Pancreas (tissue), 10 donors: ENCODE results near the gene MGAM2. TPM values are rescaled to one million over a fixed set of nuclear protein-coding genes. Genes with fewer than 3 reads are reported as not detected.

Experiments used
- ATAC-seq, 4 donors: fragments of 200-7000 bp; cut with Tn5 transposase; one replicate each; pipeline versions ENCODE4 v1.8.0 to v1.9.1; 2020; ENCODE audit warnings: mild to moderate bottlenecking in 4 of 4, moderate library complexity in 4 of 4
- DNase-seq, 6 donors: peaks; one replicate each; pipeline ENCODE4 v3.0.0-alpha.2; 2020
- FAIRE-seq: peaks from 2 replicates; lab custom pipeline; 2012; peaks lifted over from hg19 to GRCh38; lab: Jason Lieb, UNC
- H3K27ac ChIP-seq, 4 donors: fragments of 200-600 bp; sonication (generic); 1 replicate in 3 of 4; 2 replicates in 1 of 4; pipeline versions ENCODE4 v1.5.0 to v1.8.0; 2020
- H3K27me3 ChIP-seq, 4 donors: fragments of 200-600 bp; one replicate each; pipeline ENCODE4 v1.8.0; 2021
- H3K36me3 ChIP-seq, 3 donors: fragments of 200-600 bp; sonication (generic) in 1 of 3; one replicate each; pipeline versions ENCODE4 v1.5.0 to v1.8.0; 2020 to 2021
- H3K4me1 ChIP-seq, 3 donors: fragments of 200-600 bp; one replicate each; pipeline ENCODE4 v1.8.0; 2021
- H3K4me3 ChIP-seq, 4 donors: fragments of 200-600 bp; sonication (generic) in 2 of 4; one replicate each; pipeline versions ENCODE4 v1.5.0 to v1.8.0; 2020 to 2021
- H3K9me3 ChIP-seq, 4 donors: fragments of 200-600 bp; one replicate each; pipeline ENCODE4 v1.8.0; 2021
- CTCF ChIP-seq, 4 donors: fragments of 200-600 bp; sonication (generic) in 3 of 4; IDR thresholded peaks; one replicate each; pipeline versions ENCODE4 v1.5.0 to v1.8.0; 2021; ENCODE audit warnings: antibody characterized with exemption in 4 of 4
- WGBS, 2 donors: extraction: QIAGEN DNeasy Blood & Tissue Kit; methylation state at CpG; one replicate each; pipeline ENCODE4 v1.1.7; 2013; 5-methylcytosine and 5-hydroxymethylcytosine counted together
- intact Hi-C, 3 donors: fragments of 100-400 bp; cut with DNase I; formaldehyde crosslinking; loops; one replicate each; pipeline versions ENCODE4 v1.11.1 to v1.14.2; 2022
- polyA plus RNA-seq, 2 donors: library from polyadenylated mRNA; stranded (reverse); fragments of 200-250 nt; gene quantifications; one replicate each; pipeline ENCODE4 v1.2.3, GENCODE V29; 2013
- total RNA-seq, 6 donors: library from RNA; stranded (reverse); fragmentation: NEBNext Ultra II Directional in 4 of 6; extraction: Animal tissue kit (Norgen Biotek cat#: 25700) in 4 of 6; gene quantifications; one replicate each; pipeline versions ENCODE4 v1.2.1 to v1.2.4, GENCODE V29; 2021 to 2023
- donor health status: healthy with polysubstance abuse.
- donor health status: DM: no; HTN: no; CAD: no; lungs with moderate emphysema.
- donor health status: DM: no; HTN: no; CAD: no.
- donor health status: control.
- donor health status: control.
- donor health status: Bipolar disorder and iron deficiency.
- donor health status: DM: yes; HTN: yes; CAD: no.
- donor health status: DM: no; HTN: no; CAD: no.
- donor health status: DM: no; HTN: no; CAD: no.
- donor health status: DM: yes; HTN: yes; CAD: no.

The MGAM2 gene
- total and polyA plus RNA-seq, 8 donors, result 1.3 to 28.3 (median 9.5) TPM

GRCh38 chr7:142104550-142105527, 6.7 kb upstream of the MGAM2 start:
- no peaks in the 10 kb centered on the region for H3K4me1 ChIP-seq
- intact Hi-C loops, result no loop called here
- no peak for FAIRE-seq
- ATAC-seq, result peak in 3 of 4 donors; percentile 60 to 88 (median 85)
- H3K9me3 ChIP-seq, result no peaks in the 10 kb centered on the region
- H3K27me3 ChIP-seq, result no peaks in the 10 kb centered on the region
- no peak overlapping the region for H3K4me3 ChIP-seq
- H3K27ac ChIP-seq, result peak overlapping the region in 2 of 4 donors; percentile 33 to 51
- no peak for TF ChIP-seq CTCF (IDR thresholded peaks at IDR 0.05)
- no peaks in the 10 kb centered on the region for H3K36me3 ChIP-seq
- DNase-seq, result peak in 1 of 6 donors; percentile 23
- WGBS, 2 donors, result 59 to 64% methylated on average over 6 of the region's 6 CpGs

- DNase-seq (no peak), ATAC-seq (peak in 1 of 4 donors; percentile 33), FAIRE-seq (no peak)
- no peak for TF ChIP-seq CTCF (IDR thresholded peaks at IDR 0.05)
- Histone ChIP-seq H3K4me1 (no peaks in the 10 kb centered on the region), H3K36me3 (no peaks in the 10 kb centered on the region), H3K9me3 (no peaks in the 10 kb centered on the region), H3K27me3 (no peaks in the 10 kb centered on the region), H3K27ac (peak overlapping the region in 1 of 4 donors; percentile 44), H3K4me3 (no peak overlapping the region)
- intact Hi-C loops, result no loop called here
- WGBS, 2 donors, result 63 to 67% methylated on average over 8 of the region's 8 CpGs
Measured at GRCh38 chr7:142108728-142109505, 2.6 kb upstream of the MGAM2 start.

- DNase-seq (no peak), ATAC-seq (no peak), FAIRE-seq (no peak)
- Histone ChIP-seq H3K4me3 (no peak overlapping the region), H3K36me3 (no peaks in the 10 kb centered on the region), H3K27me3 (no peaks in the 10 kb centered on the region), H3K9me3 (no peaks in the 10 kb centered on the region), H3K27ac (no peak overlapping the region), H3K4me1 (no peaks in the 10 kb centered on the region)
- no peak for TF ChIP-seq CTCF (IDR thresholded peaks at IDR 0.05)
- 73% methylated on average over 4 of the region's 4 CpGs for WGBS, 2 donors
- intact Hi-C loops, result no loop called here
Measured at GRCh38 chr7:142110098-142110497, 1.4 kb upstream of the MGAM2 start.

- DNase-seq (no peak), FAIRE-seq (no peak), ATAC-seq (no peak)
- Histone ChIP-seq H3K4me3 (no peak overlapping the region), H3K27me3 (no peaks in the 10 kb centered on the region), H3K27ac (peak overlapping the region in 2 of 4 donors; percentile 46 to 61), H3K9me3 (no peaks in the 10 kb centered on the region), H3K4me1 (no peaks in the 10 kb centered on the region), H3K36me3 (no peaks in the 10 kb centered on the region)
- whole genome bisulfite sequencing, 2 donors, result 65 to 79% methylated on average over 3 of the region's 3 CpGs
- intact Hi-C loops, result no loop called here
- no peak for TF ChIP-seq CTCF (IDR thresholded peaks at IDR 0.05)
Measured at GRCh38 chr7:142110638-142111037, 880 bp upstream of the MGAM2 start.
